NCI-H1092 (cell line): ENCODE measurements around the gene SMYD3.
"Not testable (repeated sequence)": the region's sequence is repeated elsewhere in the genome, so short reads cannot be mapped to it uniquely, and the experiment has no call there.

Experiments used
- DNase-seq: peaks from one replicate; lab custom pipeline; 2025; lab: John Stamatoyannopoulos, UW

Gene SMYD3

GRCh38 chr1:246107516-246108277 is 399.4 kb downstream of the SMYD3 start:
- DNase-seq, result no peak

- DNase-seq, result no peak
Measured at GRCh38 chr1:246106342-246106763, 400.7 kb downstream of the SMYD3 start.

GRCh38 chr1:246104927-246105326 is 402.2 kb downstream of the SMYD3 start:
- DNase-seq, result no peak

DNA sequence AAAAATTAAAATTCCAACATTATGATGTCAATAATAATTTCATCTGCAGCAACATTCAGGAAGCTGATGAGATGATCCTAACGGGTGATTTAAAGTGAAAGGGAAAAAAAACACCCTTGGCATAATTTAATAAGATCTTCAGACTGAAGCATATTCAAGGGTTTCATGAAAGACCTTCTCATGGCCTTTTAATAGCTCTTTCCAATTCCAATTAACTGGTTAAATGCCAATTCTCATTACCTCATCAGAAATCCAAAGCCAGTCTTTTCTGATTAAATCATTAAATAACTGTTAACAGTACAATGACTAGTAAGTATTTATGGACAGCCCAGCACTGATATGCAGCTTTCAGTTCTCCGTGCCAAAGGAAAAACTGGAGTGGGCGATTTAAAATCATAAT is 407.5 kb downstream of the SMYD3 start:
- DNase-seq, result no peak

DNA sequence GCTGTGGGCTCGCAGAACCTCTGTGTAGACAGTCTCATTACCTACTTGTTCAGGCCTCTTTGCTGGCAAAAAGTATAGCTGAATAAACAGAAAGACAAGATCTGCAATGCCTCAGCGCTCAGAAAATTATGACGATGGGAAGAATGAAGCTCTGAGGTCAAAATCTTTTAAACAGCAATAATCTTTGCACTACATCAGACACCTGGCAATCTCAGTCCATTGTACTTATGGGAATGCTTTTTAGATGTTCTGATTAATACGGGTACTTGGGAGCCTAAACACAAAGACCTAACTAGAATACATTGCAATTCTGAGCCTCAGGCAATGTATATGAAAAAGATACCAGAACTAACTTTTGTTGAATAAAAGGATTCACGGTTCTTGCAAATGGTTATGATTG is 410.7 kb downstream of the SMYD3 start:
- no peak for DNase-seq

DNA sequence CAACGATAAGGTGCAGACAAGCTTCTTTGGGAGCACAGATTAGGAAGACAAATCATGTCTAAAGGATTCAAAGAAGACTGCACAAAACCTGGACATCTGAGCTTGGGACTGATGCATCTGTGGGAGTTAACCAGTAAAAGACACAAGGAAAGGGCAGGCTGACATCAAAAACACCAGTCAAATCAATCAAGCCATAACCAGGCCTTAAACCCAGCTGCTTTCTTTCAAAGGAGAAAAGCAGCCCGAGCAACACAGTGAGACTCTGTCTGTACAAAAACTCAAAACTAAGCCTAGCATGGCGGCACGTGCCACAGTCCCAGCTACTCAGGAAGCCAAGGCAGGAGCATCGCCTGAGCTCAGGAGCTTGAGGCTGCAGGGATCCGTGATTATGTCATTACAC is 411.6 kb downstream of the SMYD3 start:
- no peak for DNase-seq

DNA sequence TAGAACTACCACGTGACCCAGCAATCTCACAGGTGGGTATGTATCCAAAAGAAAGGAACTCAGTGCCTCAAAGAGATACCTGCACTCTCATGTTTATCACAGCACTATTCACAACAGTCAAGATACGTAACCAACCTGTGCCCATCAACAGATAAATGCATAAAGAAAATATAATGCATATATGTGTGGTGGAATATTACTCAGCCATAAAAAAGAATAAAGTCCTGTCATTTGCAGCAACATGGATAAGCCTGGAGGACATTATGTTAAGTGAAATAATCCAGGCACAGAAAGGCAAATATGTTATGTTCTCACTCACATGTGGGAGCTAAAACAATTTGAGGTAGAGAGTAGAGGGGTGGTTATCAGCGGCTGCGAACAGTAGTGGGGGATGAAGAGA is 413.8 kb downstream of the SMYD3 start:
- no peak for DNase-seq

DNA sequence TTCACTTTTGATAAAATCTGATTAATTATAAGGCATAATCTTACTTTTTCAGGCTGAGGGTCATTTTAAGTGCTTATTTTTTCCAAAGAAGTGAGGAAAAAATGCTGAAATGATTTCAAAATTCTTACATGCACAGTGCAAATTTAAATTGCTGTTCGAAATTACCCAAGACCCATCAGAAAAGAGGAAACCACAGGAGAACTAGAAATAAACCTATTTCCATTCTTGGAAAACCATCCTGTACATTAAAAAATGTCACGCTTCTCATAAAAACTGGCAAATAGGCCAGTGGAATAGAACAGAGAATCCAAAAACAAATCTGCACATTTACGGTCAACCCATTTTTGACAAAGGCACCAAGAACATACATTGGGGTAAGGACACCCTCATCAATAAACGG is 414.9 kb downstream of the SMYD3 start:
- no peak for DNase-seq

GRCh38 chr1:246091477-246091876 is 415.6 kb downstream of the SMYD3 start:
- DNase-seq, result no peak

GRCh38 chr1:246086191-246086590 is 420.9 kb downstream of the SMYD3 start:
- no peak for DNase-seq

- no peak for DNase-seq
Measured at GRCh38 chr1:246083416-246083815, 423.7 kb downstream of the SMYD3 start.

DNA sequence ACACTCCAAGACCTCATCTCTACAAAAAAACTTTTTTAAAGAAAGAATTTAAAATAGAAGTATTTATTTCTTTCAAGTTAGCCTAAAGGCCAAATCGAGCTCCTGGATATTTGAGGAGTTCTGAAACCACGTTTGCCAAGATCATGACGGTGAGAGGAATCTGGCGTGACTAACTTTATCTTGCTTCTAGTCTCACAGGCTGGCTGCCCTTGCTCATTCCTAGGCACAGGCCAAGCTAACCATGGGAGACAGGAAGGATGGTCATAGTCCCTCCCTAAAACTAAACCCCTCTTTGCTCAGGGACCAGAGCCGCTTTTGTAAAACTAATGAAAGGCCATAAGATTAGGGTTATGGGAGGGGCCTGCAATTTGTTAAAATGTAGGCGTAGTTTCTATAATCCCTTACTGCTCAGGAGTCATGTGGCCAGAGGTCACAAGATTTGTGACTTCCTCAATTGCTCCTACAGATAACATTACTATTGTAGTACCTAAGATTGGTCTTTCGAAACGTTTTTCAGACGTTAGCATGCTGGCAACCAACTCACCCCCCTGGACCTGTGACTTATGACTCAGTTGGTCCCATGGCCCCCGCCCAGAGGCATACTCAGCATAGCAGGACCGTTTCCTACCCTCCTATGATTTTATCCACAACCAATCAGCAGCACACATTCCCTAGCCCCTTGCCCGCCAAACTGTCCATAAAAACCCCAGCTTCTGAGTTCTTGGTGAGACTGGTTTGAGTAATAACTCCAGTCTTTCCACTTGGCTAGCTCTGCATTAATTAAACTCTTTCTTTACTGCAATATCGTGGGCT is 425.0 kb downstream of the SMYD3 start:
- DNase-seq, result no peak

DNA sequence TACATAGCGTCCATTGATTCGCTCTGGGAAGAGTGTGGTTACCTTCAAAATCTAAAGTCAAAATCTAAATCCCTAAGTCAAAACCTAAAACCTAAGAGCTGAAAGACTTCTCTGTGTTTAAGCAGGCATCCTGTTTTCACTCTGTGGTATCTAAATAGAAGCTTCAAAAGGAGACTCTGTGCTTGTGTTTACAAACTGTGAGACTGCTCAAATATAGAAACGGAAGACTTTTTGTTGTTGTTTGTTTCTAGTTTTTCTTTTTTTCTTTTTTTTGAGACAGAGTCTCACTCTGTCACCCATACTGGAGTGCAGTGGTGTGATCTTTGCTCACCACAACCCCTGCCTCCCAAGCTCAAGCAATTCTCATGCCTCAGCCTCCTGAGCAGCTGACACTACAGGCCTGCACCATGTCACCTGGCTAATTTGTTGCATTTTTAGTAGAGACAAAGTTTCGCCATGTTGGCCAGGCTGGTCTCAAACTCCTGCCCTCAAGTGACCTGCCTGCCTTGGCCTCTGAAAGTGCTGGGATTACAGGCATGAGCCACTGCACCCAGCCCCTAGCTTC is 425.9 kb downstream of the SMYD3 start:
- DNase-seq, result no peak

GRCh38 chr1:246080031-246080430 is 427.0 kb downstream of the SMYD3 start:
- no peak for DNase-seq

DNA sequence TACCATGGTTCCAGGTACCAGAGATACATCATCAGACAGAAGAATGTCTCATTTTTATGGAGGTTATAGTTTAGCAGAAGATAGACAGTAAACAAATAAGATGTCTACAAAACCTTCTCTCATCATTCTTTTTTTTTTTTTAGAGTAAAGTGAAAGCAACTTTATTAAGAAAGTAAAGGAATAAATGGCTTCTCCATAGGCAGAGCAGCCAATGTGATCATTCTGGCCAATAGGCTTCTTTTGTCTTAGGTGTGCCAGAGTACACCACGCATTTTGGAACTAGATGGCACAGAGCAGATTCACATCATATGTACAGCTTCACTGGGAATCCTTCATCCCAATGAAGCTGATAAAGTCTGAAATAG is 428.2 kb downstream of the SMYD3 start:
- no peak for DNase-seq

- DNase-seq, result no peak
Measured at GRCh38 chr1:246078126-246078887, 428.8 kb downstream of the SMYD3 start.

DNA sequence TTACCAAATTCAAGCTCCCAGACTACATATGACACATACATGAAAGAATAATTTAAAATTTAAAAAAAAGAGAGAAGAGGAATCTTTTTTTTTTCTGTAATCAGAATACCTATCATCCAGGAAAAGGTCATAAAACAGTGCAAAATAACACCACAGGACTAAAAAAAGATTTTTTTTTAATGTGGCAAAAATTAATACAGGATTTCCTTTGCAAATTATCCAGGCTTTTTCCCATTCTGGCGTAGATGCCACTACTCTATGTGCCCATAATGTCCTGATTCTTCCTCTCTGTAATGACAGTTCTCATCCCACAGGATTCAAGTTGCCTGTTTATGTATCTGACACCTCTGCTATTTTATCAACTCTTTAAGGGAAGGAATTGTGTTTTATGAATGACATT is 429.6 kb downstream of the SMYD3 start:
- no peak for DNase-seq

DNA sequence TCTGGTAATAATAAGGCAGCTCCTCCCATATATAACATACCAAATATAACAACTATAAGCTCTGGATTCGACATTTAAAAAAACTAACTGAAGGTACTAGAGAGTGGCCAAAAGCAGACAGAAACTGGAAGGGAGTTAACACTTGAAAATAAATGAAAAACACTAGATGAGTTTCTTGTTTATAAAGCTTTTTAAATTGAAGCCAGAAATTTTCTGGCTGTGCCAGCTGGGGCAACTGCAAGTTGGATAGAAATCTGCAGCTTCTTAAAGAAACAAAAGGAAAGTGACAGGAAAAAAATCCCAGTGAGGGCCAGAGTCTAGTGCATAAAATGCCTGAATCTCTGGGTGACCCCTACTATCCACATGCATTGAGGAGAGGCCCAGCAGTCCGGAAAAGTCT is 432.7 kb downstream of the SMYD3 start:
- no peak for DNase-seq

DNA sequence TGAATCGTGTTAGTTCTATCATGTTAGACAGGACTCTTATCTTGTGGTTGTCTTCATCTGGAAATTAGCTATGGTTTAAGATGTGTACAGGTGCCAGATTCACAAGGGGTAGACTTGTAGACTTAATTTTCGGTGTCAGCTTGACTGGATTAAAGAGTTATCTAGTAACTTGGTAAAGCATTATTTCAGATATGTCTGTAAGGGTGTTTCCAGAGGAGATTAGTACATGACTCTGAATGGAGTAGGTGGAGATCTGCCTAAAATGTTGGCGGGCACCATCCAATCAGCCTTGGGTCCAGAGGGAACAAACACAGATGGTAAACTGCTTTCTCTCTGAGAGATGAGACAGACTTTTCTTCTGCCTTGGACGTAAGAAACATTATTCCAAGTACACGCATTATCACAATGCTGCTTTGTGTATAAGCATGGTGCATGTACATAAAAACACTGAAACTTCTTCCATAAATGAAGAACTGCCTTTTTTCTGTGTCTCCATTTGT is 434.6 kb downstream of the SMYD3 start:
- no peak for DNase-seq

- not testable (repeated sequence) for DNase-seq
Measured at GRCh38 chr1:246071981-246072380, 435.1 kb downstream of the SMYD3 start.

DNA sequence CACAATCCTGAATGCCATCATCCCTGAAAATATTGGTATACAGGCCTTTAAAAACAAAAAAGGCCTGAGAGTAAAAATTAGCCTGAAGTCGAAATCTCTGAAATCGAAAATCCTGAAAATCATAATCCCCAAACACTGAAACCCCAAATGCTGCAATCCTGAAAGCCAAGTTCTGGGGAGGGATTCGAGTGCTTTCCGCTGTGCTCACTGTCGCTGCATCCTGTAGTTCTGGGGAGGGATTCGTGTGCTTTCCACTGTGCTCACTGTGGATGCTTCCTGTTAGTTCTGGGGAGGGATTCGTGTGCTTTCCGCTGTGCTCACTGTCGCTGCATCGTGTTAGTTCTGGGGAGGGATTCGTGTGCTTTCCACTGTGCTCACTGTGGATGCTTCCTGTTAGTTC is 435.5 kb downstream of the SMYD3 start:
- DNase-seq, result not testable (repeated sequence)

- DNase-seq, result no peak
Measured at GRCh38 chr1:246069581-246069980, 437.5 kb downstream of the SMYD3 start.
